PC-3 (cell line): ENCODE results near the gene SPPL2C. TPM values are rescaled to one million over a fixed set of nuclear protein-coding genes. Genes with fewer than 3 reads are reported as not detected.

ENCODE experiments used
- ATAC-seq: fragments of 200-7000 bp; cut with Tn5 transposase; 2 replicates; pipeline ENCODE4 v1.9.1; 2020; ENCODE audit warnings: mild to moderate bottlenecking, moderate library complexity
- BruUV-seq: library from RNA; stranded (reverse); fragments of 400-500 nt; replicated peaks from 2 replicates; lab custom pipeline; 2021; lab: Mats Ljungman, UMichigan
- CTCF ChIA-PET: fragments of 300-600 bp; sonication (Branson Sonifier 250); formaldehyde crosslinking; loops from one replicate; lab custom pipeline; 2022; ENCODE audit warnings: antibody characterized with exemption; lab: Charles Lee
- POLR2A ChIA-PET: fragments of 300-600 bp; sonication (Branson Sonifier 250); formaldehyde crosslinking; loops from one replicate; lab custom pipeline; 2022; ENCODE audit warnings: antibody characterized with exemption; ENCODE audit not compliant: unreplicated experiment; lab: Charles Lee
- DNase-seq: peaks from one replicate; pipeline ENCODE4 v3.0.0-alpha.2; 2015
- H2AFZ ChIP-seq: fragments of 300-600 bp; sonication (generic); 2 replicates; pipeline ENCODE4 v1.6.0; 2016; ENCODE audit warnings: antibody characterized with exemption, low read length
- H3F3A ChIP-seq: fragments of 300-600 bp; sonication (generic); one replicate; pipeline ENCODE4 v1.6.0; 2017; ENCODE audit warnings: antibody characterized with exemption, low read length, control low read depth, mild to moderate bottlenecking; ENCODE audit not compliant: unreplicated experiment
- H3K27ac ChIP-seq: fragments of 300-600 bp; sonication (generic); 2 replicates; pipeline ENCODE4 v1.5.1; 2016; ENCODE audit warnings: mild to moderate bottlenecking, low read length
- H3K27me3 ChIP-seq: fragments of 300-600 bp; sonication (generic); 2 replicates; pipeline ENCODE4 v1.6.1; 2016; ENCODE audit warnings: low read length, mixed read lengths
- H3K36me3 ChIP-seq: fragments of 300-600 bp; sonication (generic); 2 replicates; pipeline ENCODE4 v1.6.1; 2016; ENCODE audit warnings: low read depth, mixed run types, low read length, mixed read lengths
- H3K4me1 ChIP-seq: fragments of 300-600 bp; sonication (generic); 2 replicates; pipeline ENCODE4 v1.5.1; 2016; ENCODE audit warnings: low read length; ENCODE audit not compliant: insufficient read depth
- H3K4me2 ChIP-seq: fragments of 300-600 bp; sonication (generic); 2 replicates; pipeline ENCODE4 v1.6.0; 2016; ENCODE audit warnings: low read length
- H3K4me3 ChIP-seq: fragments of 300-600 bp; sonication (generic); 2 replicates; pipeline ENCODE4 v1.5.1; 2016; ENCODE audit warnings: mild to moderate bottlenecking, low read length, mixed read lengths
- H3K79me2 ChIP-seq: fragments of 300-600 bp; sonication (generic); 2 replicates; pipeline ENCODE4 v1.6.1; 2017; ENCODE audit warnings: low read length, mixed read lengths
- H3K9ac ChIP-seq: fragments of 300-600 bp; sonication (generic); 2 replicates; pipeline ENCODE4 v1.6.0; 2016; ENCODE audit warnings: mild to moderate bottlenecking, low read length
- H3K9me2 ChIP-seq: fragments of 300-600 bp; sonication (generic); replicated peaks from 2 replicates; pipeline ENCODE4 v1.6.1; 2016; ENCODE audit warnings: mixed run types, low read length, mixed read lengths
- H3K9me3 ChIP-seq: fragments of 300-600 bp; sonication (generic); 2 replicates; pipeline ENCODE4 v1.6.1; 2016; ENCODE audit warnings: low read length, mixed read lengths
- H4K20me1 ChIP-seq: fragments of 300-600 bp; sonication (generic); 2 replicates; pipeline ENCODE4 v1.6.1; 2016; ENCODE audit warnings: low read length, mixed read lengths
- EZH2 ChIP-seq: fragments of 300-600 bp; sonication (generic); IDR thresholded peaks from one replicate; pipeline ENCODE4 v1.6.1; 2017; ENCODE audit warnings: antibody characterized with exemption, mild to moderate bottlenecking, low read length; ENCODE audit not compliant: unreplicated experiment
- EZH2phosphoT487 ChIP-seq: fragments of 300-600 bp; sonication (generic); IDR thresholded peaks from 2 replicates; pipeline ENCODE4 v1.6.1; 2018; ENCODE audit warnings: mild to moderate bottlenecking, antibody characterized with exemption, low read length, borderline replicate concordance
- intact Hi-C: fragments of 100-400 bp; cut with micrococcal nuclease; formaldehyde crosslinking; loops from 2 replicates; pipeline ENCODE4 v1.9.0; 2023
- total RNA-seq: library from RNA; depleted of rRNA; stranded (reverse); fragments of >200 nt; gene quantifications from 2 replicates; pipeline ENCODE4 v1.2.3, GENCODE V29; 2014
- TF ChIP-seq, protein P1 (sequence below): fragments of 300-600 bp; sonication (generic); conservative IDR thresholded peaks from 2 replicates; pipeline ENCODE4 v1.5.1; 2017; ENCODE audit warnings: antibody characterized with exemption, low read depth, mild to moderate bottlenecking, low read length

SPPL2C gene
- total RNA-seq, 1 experiment from 2014 or later, result not detected

- CTCF ChIA-PET, result no interaction called here
- TF ChIP-seq EZH2, result no peak
- Histone ChIP-seq H2AFZ (no peak overlapping the region), H3K9me2 (no peaks in the 10 kb centered on the region), H3K79me2 (no peaks in the 10 kb centered on the region), H3K4me1 (no peaks in the 10 kb centered on the region), H3K9ac (no peak overlapping the region), H4K20me1 (no peaks in the 10 kb centered on the region), H3K27me3 (peaks cover 33% of the 10 kb centered on the region), H3K4me3 (no peak overlapping the region), H3K36me3 (no peaks in the 10 kb centered on the region), H3K4me2 (no peak overlapping the region), H3F3A (no peaks in the 10 kb centered on the region), H3K27ac (no peak overlapping the region), H3K9me3 (no peaks in the 10 kb centered on the region)
- intact Hi-C loops, result no loop called here
- no TSS peak for BruUV-seq
- ATAC-seq (no peak), DNase-seq (no peak)
- POLR2A ChIA-PET, result no interaction called here
These were observed 25.1 kb downstream of the SPPL2C start for GRCh38 chr17:45869676-45870341.

DNA sequence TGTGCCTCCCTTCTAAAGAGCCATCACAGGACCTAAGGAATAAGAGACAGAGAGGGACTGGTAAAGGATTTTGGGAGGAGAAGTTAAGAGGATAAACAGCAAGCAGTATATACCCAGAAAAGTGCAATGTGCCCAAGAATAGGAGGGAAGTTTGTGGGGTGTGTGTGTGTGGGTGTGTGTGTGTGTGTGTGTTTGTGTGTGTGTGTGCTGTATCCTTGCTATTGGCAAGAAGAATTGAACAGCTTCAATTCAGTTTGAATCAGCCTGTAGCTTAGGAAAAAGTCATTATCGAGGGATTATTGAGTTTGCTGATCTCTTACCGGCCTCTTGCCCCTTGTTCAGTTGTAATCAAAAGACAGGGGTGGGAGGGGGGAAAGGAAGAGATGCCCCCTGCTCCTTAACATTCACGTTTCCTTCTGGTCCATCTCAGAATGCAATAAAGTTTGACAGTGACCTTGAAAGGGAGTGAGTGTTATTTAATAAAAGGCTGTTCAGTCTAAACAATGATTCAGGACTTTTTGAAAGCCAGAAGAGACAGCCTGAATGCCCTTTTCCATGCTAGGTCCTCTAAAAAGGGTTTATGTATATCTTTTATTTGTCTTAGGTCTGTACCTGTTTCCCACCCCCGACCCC is 25.8 kb downstream of the SPPL2C start:
- Histone ChIP-seq H3F3A (no peaks in the 10 kb centered on the region), H3K4me1 (no peaks in the 10 kb centered on the region), H3K27ac (no peak overlapping the region), H3K79me2 (no peaks in the 10 kb centered on the region), H4K20me1 (no peaks in the 10 kb centered on the region), H3K4me2 (no peak overlapping the region), H3K36me3 (no peaks in the 10 kb centered on the region), H3K9ac (no peak overlapping the region), H3K27me3 (peaks cover 27% of the 10 kb centered on the region), H3K9me2 (no peaks in the 10 kb centered on the region), H2AFZ (no peak overlapping the region), H3K9me3 (no peaks in the 10 kb centered on the region), H3K4me3 (no peak overlapping the region)
- no peak for ATAC-seq
- ChIA-PET CTCF (no interaction called here), POLR2A (no interaction called here)
- TF ChIP-seq, protein P1, sequence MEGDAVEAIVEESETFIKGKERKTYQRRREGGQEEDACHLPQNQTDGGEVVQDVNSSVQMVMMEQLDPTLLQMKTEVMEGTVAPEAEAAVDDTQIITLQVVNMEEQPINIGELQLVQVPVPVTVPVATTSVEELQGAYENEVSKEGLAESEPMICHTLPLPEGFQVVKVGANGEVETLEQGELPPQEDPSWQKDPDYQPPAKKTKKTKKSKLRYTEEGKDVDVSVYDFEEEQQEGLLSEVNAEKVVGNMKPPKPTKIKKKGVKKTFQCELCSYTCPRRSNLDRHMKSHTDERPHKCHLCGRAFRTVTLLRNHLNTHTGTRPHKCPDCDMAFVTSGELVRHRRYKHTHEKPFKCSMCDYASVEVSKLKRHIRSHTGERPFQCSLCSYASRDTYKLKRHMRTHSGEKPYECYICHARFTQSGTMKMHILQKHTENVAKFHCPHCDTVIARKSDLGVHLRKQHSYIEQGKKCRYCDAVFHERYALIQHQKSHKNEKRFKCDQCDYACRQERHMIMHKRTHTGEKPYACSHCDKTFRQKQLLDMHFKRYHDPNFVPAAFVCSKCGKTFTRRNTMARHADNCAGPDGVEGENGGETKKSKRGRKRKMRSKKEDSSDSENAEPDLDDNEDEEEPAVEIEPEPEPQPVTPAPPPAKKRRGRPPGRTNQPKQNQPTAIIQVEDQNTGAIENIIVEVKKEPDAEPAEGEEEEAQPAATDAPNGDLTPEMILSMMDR, result no peak
- TF ChIP-seq EZH2phosphoT487 (no peak), EZH2 (no peak)
- intact Hi-C loops, result no loop called here
- no peak for DNase-seq
- no TSS peak for BruUV-seq

- Histone ChIP-seq H3K36me3 (no peaks in the 10 kb centered on the region), H3K27ac (no peak overlapping the region), H4K20me1 (no peaks in the 10 kb centered on the region), H3K27me3 (peaks cover 23% of the 10 kb centered on the region), H3K4me2 (no peak overlapping the region), H3K9me2 (no peaks in the 10 kb centered on the region), H3F3A (no peaks in the 10 kb centered on the region), H3K4me3 (no peak overlapping the region), H3K79me2 (no peaks in the 10 kb centered on the region), H3K9ac (no peak overlapping the region), H2AFZ (no peak overlapping the region), H3K9me3 (no peaks in the 10 kb centered on the region), H3K4me1 (no peaks in the 10 kb centered on the region)
- POLR2A ChIA-PET, result no interaction called here
- no TSS peak for BruUV-seq
- intact Hi-C loops, result no loop called here
- DNase-seq (no peak), ATAC-seq (no peak)
- TF ChIP-seq EZH2phosphoT487 (no peak), EZH2 (no peak)
- TF ChIP-seq, protein P1, result no peak
- CTCF ChIA-PET, result no interaction called here
These were observed 27.0 kb downstream of the SPPL2C start for GRCh38 chr17:45871718-45872117.
